Hair follicular keratinocyte (primary cell): ENCODE measurements around the gene ZNF148. TPM values are rescaled to one million over a fixed set of nuclear protein-coding genes. Genes with fewer than 3 reads are reported as not detected.

Experiments
- total RNA-seq: library from RNA; depleted of rRNA; stranded (reverse); fragments of >200 nt; gene quantifications from 2 replicates; pipeline ENCODE4 v1.2.3, GENCODE V29; 2015

ZNF148 gene, protein sequence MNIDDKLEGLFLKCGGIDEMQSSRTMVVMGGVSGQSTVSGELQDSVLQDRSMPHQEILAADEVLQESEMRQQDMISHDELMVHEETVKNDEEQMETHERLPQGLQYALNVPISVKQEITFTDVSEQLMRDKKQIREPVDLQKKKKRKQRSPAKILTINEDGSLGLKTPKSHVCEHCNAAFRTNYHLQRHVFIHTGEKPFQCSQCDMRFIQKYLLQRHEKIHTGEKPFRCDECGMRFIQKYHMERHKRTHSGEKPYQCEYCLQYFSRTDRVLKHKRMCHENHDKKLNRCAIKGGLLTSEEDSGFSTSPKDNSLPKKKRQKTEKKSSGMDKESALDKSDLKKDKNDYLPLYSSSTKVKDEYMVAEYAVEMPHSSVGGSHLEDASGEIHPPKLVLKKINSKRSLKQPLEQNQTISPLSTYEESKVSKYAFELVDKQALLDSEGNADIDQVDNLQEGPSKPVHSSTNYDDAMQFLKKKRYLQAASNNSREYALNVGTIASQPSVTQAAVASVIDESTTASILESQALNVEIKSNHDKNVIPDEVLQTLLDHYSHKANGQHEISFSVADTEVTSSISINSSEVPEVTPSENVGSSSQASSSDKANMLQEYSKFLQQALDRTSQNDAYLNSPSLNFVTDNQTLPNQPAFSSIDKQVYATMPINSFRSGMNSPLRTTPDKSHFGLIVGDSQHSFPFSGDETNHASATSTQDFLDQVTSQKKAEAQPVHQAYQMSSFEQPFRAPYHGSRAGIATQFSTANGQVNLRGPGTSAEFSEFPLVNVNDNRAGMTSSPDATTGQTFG
- total RNA-seq: 11.5 and 12.5 TPM in 2 replicates

GRCh38 chr3:125374996-125375941 lies at the start of gene ZNF148:
ZNF148 (minus strand) TSS chr3:125375325; CDS start chr3:125313640, 61,685 bp downstream.

GRCh38 chr3:125212509-125213363 lies 162.4 kb downstream of the ZNF148 start, which contains the start of gene SLC12A8:
SLC12A8 (minus strand) TSS chr3:125212748; CDS start chr3:125211349, 1,399 bp downstream.

Other genes starting within 250 kb of the ZNF148 start
- gene SLC12A8, start 162.6 kb downstream of the ZNF148 start, total RNA-seq: 12.5 and 12.9 TPM in 2 replicates
- gene SNX4, start 144.9 kb upstream of the ZNF148 start, total RNA-seq: 14.8 and 22.8 TPM in 2 replicates
- 6.2 and 8.2 TPM in 2 replicates for gene OSBPL11, start 220.2 kb upstream of the ZNF148 start, total RNA-seq